DND-41 (cell line): ENCODE measurements around the gene CAPZA1.

Experiments
- CTCF ChIP-seq: IDR thresholded peaks from 2 replicates; pipeline ENCODE4 v1.5.1; 2012; ENCODE audit warnings: borderline replicate concordance, low read length, moderate library complexity, mild to moderate bottlenecking; ENCODE audit not compliant: poor library complexity, severe bottlenecking; ENCODE audit errors: extremely low read depth
- EZH2 ChIP-seq: IDR thresholded peaks from 3 replicates; pipeline ENCODE4 v1.6.1; 2012; ENCODE audit warnings: borderline replicate concordance, low read depth, mild to moderate bottlenecking, moderate library complexity, low read length, inconsistent platforms; ENCODE audit not compliant: severe bottlenecking

GRCh38 chr1:112692681-112693080 is 73.0 kb downstream of the CAPZA1 start:
- no peak for TF ChIP-seq CTCF
- TF ChIP-seq EZH2 = no peak
